AG04450 (cell line): ENCODE measurements around the gene PTPN9. TPM values are rescaled to one million over a fixed set of nuclear protein-coding genes. Genes with fewer than 3 reads are reported as not detected.
A peak's percentile ranks its signal among the peaks of the same experiment; 100 is the strongest.

Experiments used
- CTCF ChIA-PET: fragments of 300-600, 350-600 bp; formaldehyde crosslinking; extraction: SDS; loops from one replicate; lab custom pipeline; 2022; ENCODE audit warnings: antibody characterized with exemption, inconsistent platforms; lab: Charles Lee
- POLR2A ChIA-PET: fragments of 350-600 bp; formaldehyde crosslinking; extraction: SDS; loops from one replicate; lab custom pipeline; 2021; ENCODE audit warnings: antibody characterized with exemption, inconsistent platforms; lab: Yijun Ruan, JAX
- DNase-seq: peaks from one replicate; pipeline ENCODE4 v3.0.0-alpha.2; 2011; ENCODE audit warnings: low read depth, low spot score
- H3K27ac ChIP-seq: one replicate; pipeline ENCODE4 v1.5.1; 2012; ENCODE audit warnings: low read depth, low read length, control low read depth
- H3K27me3 ChIP-seq: one replicate; pipeline ENCODE4 v1.6.0; 2012; ENCODE audit warnings: low read length; ENCODE audit not compliant: control insufficient read depth, insufficient read depth
- H3K4me3 ChIP-seq: 2 replicates; pipeline ENCODE4 v1.5.1; 2011; ENCODE audit warnings: mild to moderate bottlenecking, low read depth, low read length, control low read depth
- H3K9me3 ChIP-seq: 2 replicates; pipeline ENCODE4 v1.5.1; 2012; ENCODE audit warnings: low read length; ENCODE audit not compliant: control insufficient read depth, insufficient read depth
- CTCF ChIP-seq: IDR thresholded peaks from 2 replicates; pipeline ENCODE4 v1.5.1; 2011; ENCODE audit warnings: low read depth, low read length, control low read depth, inconsistent platforms
- polyA minus RNA-seq: library from RNA; depleted of rRNA, polyadenylated mRNA; stranded (reverse); fragments of >200 nt; gene quantifications from 2 replicates; pipeline ENCODE4 v1.2.3, GENCODE V29; 2011; rRNA and poly(A)+ RNA removed
- polyA plus RNA-seq: library from polyadenylated mRNA; depleted of rRNA; stranded (reverse); fragments of >200 nt; gene quantifications from 2 replicates; pipeline ENCODE4 v1.2.3, GENCODE V29; 2011; rRNA removed

PTPN9 gene
- 49.6 TPM in 2 replicates for polyA plus RNA-seq
- polyA minus RNA-seq, result 63.6 and 97.0 TPM in 2 replicates

- Histone ChIP-seq H3K9me3 (no peaks in the 10 kb centered on the region), H3K4me3 (peak within 1 kb of the TSS; percentile 83), H3K27ac (peak within 1 kb of the TSS; percentile 52), H3K27me3 (no peaks in the 10 kb centered on the region)
- peak; percentile 33 for DNase-seq
- TF ChIP-seq CTCF, result peak; percentile 38
- ChIA-PET POLR2A (interaction anchor here (0.5 to 1.4 kb wide), 10 partner anchors 31 to 235 kb away, joined by 3 to 5 read pairs (median 4); partner anchors contain the start of genes SIN3A and SNUPN), CTCF (interaction anchor here (0.6 to 1.2 kb wide), 9 partner anchors 9 to 211 kb away, joined by 3 to 7 read pairs (median 4); no protein-coding TSS in a partner anchor)
Observed at GRCh38 chr15:75578948-75579920, at the start of gene PTPN9. TSS of gene PTPN9 (minus strand) at chr15:75579315. CDS start at chr15:75578776, 539 bp downstream.

- H3K27me3 ChIP-seq, result no peaks in the 10 kb centered on the region
- peak within 1 kb of the TSS; percentile 88 for H3K4me3 ChIP-seq
- ChIA-PET POLR2A (interaction anchor here (0.6 to 1.5 kb wide), 11 partner anchors 10 to 325 kb away, joined by 3 to 14 read pairs (median 4); partner anchors contain the start of genes IMP3, PTPN9 and SNX33), CTCF (interaction anchor here (0.9 to 1.2 kb wide), 2 partner anchors 11 to 22 kb away, joined by 3 to 4 read pairs; partner anchors contain the start of gene SNX33)
- TF ChIP-seq CTCF, result no peak
- no peak for DNase-seq
- H3K27ac ChIP-seq, result peak within 1 kb of the TSS; percentile 97
- no peaks in the 10 kb centered on the region; the same call in 1 of the 2 replicates for H3K9me3 ChIP-seq
Observed at GRCh38 chr15:75625542-75626347, 46.6 kb upstream of the PTPN9 start, which contains the start of gene SNUPN. TSS of gene SNUPN (minus strand) at chr15:75625725. CDS start at chr15:75621051, 4,674 bp downstream.

- ChIA-PET POLR2A (no interaction called here), CTCF (interaction anchor here (1.2 kb wide), 1 partner anchor 16 kb away, joined by 3 read pairs; no protein-coding TSS in a partner anchor)
- Histone ChIP-seq H3K27ac (no peak overlapping the region), H3K27me3 (no peaks in the 10 kb centered on the region), H3K4me3 (no peak overlapping the region), H3K9me3 (no peaks in the 10 kb centered on the region; the same call in 1 of the 2 replicates)
- DNase-seq, result no peak
- no peak for TF ChIP-seq CTCF
Observed at GRCh38 chr15:75622505-75622904, 43.4 kb upstream of the PTPN9 start.

GRCh38 chr15:75620841-75621391, 41.8 kb upstream of the PTPN9 start:
- H3K4me3 ChIP-seq, result peak overlapping the region; percentile 30
- CTCF ChIA-PET, result interaction anchor here (0.8 to 2.0 kb wide), 8 partner anchors 17 to 181 kb away, joined by 3 to 12 read pairs (median 4); partner anchors contain the start of gene SNX33
- H3K9me3 ChIP-seq, result no peaks in the 10 kb centered on the region; the same call in 1 of the 2 replicates
- TF ChIP-seq CTCF, result peak; percentile 44
- POLR2A ChIA-PET, result interaction anchor here (0.8 to 2.6 kb wide), 9 partner anchors 17 to 169 kb away, joined by 3 to 18 read pairs (median 4); partner anchors contain the start of genes IMP3, SIN3A and SNX33
- peak overlapping the region; percentile 92 for H3K27ac ChIP-seq
- peak; percentile 64 for DNase-seq
- H3K27me3 ChIP-seq, result no peaks in the 10 kb centered on the region
